Uterus (tissue), 2 donors: Measurements from ENCODE around the gene NPW.

ENCODE experiments used
- CTCF ChIP-seq, 4 experiments: fragments of 200-600 bp in 2 of 4; fragments of 450-650 bp in 2 of 4; sonication (generic) in 2 of 4; IDR thresholded peaks; one replicate each; pipeline ENCODE4 v1.5.1; 2016 to 2019; ENCODE audit warnings: antibody characterized with exemption in 4 of 4, mild to moderate bottlenecking in 2 of 4, moderate library complexity in 1 of 4
- POLR2A ChIP-seq, 2 donors: fragments of 450-650 bp; IDR thresholded peaks; one replicate each; pipeline ENCODE4 v1.6.1; 2016; ENCODE audit warnings: antibody characterized with exemption in 2 of 2, mild to moderate bottlenecking in 1 of 2, moderate library complexity in 1 of 2

GRCh38 chr16:2008009-2008526, 11.5 kb upstream of the NPW start:
- TF ChIP-seq CTCF (IDR thresholded peaks at IDR 0.05): no peak
- no peak for TF ChIP-seq POLR2A (IDR thresholded peaks at IDR 0.05)
